Measurements from ENCODE around the gene POLA1.

The POLA1 gene

DNA sequence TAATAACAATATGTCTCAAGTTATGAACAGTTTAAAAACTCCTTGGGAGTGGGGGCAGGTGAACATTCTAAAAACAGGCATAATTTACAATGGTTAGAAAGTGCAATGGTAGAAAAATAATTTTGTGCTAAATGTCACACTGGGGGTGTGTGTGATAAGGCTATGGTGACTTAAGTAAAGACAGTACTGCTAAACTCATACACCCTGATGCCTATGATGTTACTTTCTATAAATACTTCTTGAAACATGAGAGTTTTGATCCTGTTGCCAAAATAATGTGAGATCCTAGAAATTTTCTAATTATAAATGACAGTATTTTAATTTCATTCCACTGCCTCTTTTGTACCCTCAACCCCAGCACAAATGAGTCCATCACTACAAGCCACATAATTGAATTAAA, 144.2 kb downstream of the POLA1 start:
- no peak for DNase-seq (ENCODE audit: low spot score)
- TF ChIP-seq, protein P1, sequence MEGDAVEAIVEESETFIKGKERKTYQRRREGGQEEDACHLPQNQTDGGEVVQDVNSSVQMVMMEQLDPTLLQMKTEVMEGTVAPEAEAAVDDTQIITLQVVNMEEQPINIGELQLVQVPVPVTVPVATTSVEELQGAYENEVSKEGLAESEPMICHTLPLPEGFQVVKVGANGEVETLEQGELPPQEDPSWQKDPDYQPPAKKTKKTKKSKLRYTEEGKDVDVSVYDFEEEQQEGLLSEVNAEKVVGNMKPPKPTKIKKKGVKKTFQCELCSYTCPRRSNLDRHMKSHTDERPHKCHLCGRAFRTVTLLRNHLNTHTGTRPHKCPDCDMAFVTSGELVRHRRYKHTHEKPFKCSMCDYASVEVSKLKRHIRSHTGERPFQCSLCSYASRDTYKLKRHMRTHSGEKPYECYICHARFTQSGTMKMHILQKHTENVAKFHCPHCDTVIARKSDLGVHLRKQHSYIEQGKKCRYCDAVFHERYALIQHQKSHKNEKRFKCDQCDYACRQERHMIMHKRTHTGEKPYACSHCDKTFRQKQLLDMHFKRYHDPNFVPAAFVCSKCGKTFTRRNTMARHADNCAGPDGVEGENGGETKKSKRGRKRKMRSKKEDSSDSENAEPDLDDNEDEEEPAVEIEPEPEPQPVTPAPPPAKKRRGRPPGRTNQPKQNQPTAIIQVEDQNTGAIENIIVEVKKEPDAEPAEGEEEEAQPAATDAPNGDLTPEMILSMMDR (IDR thresholded peaks at IDR 0.05; ENCODE audit: extremely low read depth, missing control alignments) = no peak

DNA sequence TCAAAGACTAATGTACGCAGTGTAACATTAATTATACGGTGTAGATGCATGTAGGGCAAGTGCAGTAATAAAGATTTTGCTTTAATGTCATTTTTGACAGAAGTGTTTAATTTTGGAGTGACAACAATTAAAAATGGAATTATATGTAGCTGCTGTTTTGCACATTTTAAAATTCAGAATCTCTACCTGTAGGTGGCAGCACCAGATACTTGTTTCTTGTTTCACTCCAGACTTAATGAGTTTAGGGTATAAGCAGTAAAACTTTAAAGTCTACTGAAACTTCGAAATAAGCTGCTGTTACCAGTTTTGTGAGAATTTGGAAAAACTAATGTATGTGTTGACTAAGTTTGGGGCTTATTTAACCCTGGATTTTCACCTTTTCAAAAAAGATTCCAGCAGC, 144.9 kb downstream of the POLA1 start:
- peak; percentile 1 for DNase-seq (ENCODE audit: low spot score)
- TF ChIP-seq, protein P1 (IDR thresholded peaks at IDR 0.05; ENCODE audit: extremely low read depth, missing control alignments) = peak; percentile 19

DNA sequence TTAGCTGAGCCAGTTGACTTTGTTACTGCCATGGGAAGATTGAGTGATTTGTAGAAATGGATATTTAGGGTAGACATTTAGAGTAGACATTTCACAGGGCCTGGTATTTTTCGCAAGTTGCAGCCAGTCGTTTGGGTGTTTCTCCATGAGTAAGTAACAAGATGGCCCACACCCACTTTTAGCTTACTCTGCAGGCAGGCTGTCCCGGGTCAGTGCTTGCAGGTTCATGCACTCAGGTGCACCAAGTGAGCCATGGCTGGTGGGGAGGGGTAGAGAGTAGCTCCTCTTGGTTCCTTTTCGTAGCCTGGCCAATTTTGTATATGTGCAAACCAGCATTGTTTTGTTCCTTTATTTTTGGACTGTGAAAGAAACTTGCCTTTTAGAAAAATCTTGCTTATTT, 145.6 kb downstream of the POLA1 start:
- TF ChIP-seq, protein P1 (IDR thresholded peaks at IDR 0.05; ENCODE audit: extremely low read depth, missing control alignments) = no peak
- DNase-seq (ENCODE audit: low spot score) = no peak

DNA sequence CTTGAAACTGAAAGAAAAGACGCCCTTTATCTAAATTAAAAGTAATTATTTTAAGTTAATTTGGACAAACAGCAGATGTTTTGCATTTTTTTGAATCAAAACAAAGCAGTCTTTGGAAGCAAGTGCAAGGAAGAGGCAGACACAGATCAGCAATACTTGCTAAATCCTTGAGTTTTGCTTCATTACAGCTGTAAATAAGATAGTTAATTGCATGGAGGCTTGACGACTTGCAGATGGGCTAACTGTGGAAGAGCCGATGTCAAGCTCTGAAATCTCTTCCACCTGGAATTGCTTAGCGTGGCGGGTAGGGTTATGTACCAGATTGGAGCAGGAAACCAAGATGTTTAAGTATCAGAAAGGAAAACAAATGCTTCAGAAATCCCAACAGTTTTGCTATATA, 148.8 kb downstream of the POLA1 start:
- TF ChIP-seq, protein P1 (IDR thresholded peaks at IDR 0.05; ENCODE audit: extremely low read depth, missing control alignments) = no peak
- no peak for DNase-seq (ENCODE audit: low spot score)

DNA sequence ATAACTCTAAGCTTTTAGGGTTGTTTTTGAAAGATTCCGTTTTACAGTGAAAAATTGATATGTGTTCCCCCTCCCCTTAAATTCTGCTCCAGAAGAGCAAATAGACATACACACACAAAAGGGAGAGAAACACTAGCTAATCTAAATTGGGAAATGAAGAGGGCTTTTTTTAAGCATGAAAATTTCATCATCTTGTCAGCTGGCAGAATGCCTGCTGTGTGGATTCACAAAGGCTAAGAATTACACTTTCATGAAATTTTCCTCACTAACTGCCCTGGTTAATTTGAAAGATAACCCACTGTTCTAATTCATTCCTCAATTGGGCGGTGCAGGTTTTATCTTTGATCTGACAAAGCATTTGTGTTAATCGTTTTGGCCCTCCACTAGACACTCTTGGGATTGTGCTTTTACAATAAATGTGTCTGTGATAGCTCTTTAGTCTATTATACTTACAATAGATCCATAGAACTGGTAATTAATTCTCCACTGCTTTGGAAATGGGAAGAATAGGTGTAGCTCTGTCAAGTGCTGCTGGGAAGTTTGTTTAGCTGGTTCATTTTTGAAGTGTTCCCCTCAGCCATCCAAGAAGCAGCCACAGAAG, 152.9 kb downstream of the POLA1 start:
- TF ChIP-seq, protein P1 (IDR thresholded peaks at IDR 0.05; ENCODE audit: extremely low read depth, missing control alignments) = no peak
- DNase-seq (ENCODE audit: low spot score) = no peak

DNA sequence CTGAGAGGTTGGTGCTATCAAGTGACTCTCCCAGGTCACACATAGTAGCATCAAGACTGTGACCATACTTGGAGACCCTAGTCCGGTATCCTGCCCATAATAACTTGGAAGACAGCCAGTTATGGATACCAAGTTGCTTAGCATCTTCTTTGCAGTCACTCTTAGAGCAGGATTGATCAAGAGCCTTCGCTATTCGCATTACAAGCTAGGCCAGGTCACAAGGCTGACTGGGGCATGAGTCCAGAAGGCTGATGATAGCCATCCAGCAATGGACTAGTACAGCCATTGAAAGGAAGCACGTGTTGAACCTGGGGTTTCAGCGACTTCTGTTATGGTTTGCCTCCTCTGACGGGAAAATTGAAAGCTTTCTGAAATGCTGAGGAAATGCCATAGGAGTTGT, 157.6 kb downstream of the POLA1 start:
- DNase-seq (ENCODE audit: low spot score) = no peak
- TF ChIP-seq, protein P1 (IDR thresholded peaks at IDR 0.05; ENCODE audit: extremely low read depth, missing control alignments) = no peak

DNA sequence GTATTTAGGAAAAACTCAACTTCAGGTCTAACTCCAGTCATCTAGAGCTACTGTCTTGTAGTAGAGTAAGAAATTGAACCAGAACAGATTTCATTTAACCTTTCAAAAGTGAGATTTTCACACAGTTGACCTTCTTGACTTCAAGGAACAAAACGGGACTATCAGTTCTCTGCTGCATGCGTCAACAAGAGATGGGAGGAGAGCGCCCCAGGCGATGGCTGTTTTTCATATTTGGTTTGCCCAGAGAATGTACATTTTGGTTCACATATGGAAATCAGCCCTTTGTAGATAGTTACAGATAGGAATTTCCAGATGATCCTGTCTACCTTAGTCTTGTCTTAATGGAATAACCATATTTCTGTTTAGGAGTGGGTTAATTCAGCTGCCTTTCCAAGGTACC, 158.1 kb downstream of the POLA1 start:
- DNase-seq (ENCODE audit: low spot score) = no peak
- TF ChIP-seq, protein P1 (IDR thresholded peaks at IDR 0.05; ENCODE audit: extremely low read depth, missing control alignments) = no peak

Data from GM20000 (cell line).